ENCODE measurements around the gene VRK3. TPM values are rescaled to one million over a fixed set of nuclear protein-coding genes. Genes with fewer than 3 reads are reported as not detected.

The VRK3 gene
- polyA plus RNA-seq, 1 donor from 2014 or later = 47.3 TPM

GRCh38 chr19:49926515-49926914, 98.7 kb downstream of the VRK3 start:
- no peak overlapping the region for H2AFZ ChIP-seq (ENCODE audit: low read depth, low read length)
- no peaks in the 10 kb centered on the region for H3F3A ChIP-seq (ENCODE audit: insufficient read depth, low read length, poor library complexity, severe bottlenecking)
- no peaks in the 10 kb centered on the region for H3K9me2 ChIP-seq (ENCODE audit: insufficient read depth, low read length)
- no peaks in the 10 kb centered on the region for H3K27me3 ChIP-seq (ENCODE audit: insufficient read depth, low read depth, low read length)
- no peak overlapping the region for H3K9ac ChIP-seq (ENCODE audit: low read length)
- no peaks in the 10 kb centered on the region for H3K9me3 ChIP-seq (ENCODE audit: low read length)
- no peaks in the 10 kb centered on the region for H3K36me3 ChIP-seq (ENCODE audit: insufficient read depth, low read length)
- H3K27ac ChIP-seq (ENCODE audit: low read length) = no peak overlapping the region
- H3K79me2 ChIP-seq (replicated peaks; ENCODE audit: insufficient read depth, low read length) = peaks cover 64% of the 10 kb centered on the region
- no peak overlapping the region for H3K4me3 ChIP-seq (ENCODE audit: low read length)
- H3K4me2 ChIP-seq (ENCODE audit: low read length) = no peak overlapping the region
- TF ChIP-seq TAF1 (IDR thresholded peaks at IDR 0.05; ENCODE audit: low read depth) (no peak), CTCF (IDR thresholded peaks at IDR 0.05; ENCODE audit: poor library complexity, severe bottlenecking) (no peak), MXI1 (conservative IDR thresholded peaks at IDR 0.05; ENCODE audit: poor library complexity, severe bottlenecking) (no peak), POLR2AphosphoS5 (IDR thresholded peaks at IDR 0.05) (no peak)
- no peaks in the 10 kb centered on the region for H4K20me1 ChIP-seq (ENCODE audit: insufficient read depth)

Other genes with a start within 250 kb of the VRK3 start
- 32.9 and 35.4 TPM in 2 replicates for gene FUZ, start 212.1 kb downstream of the VRK3 start, polyA plus RNA-seq
- 18.9 and 22.0 TPM in 2 replicates for gene MED25, start 207.1 kb downstream of the VRK3 start, polyA plus RNA-seq
- gene PTOV1, start 174.2 kb downstream of the VRK3 start, polyA plus RNA-seq = 199 and 288 TPM in 2 replicates
- gene PNKP, start 157.8 kb downstream of the VRK3 start, polyA plus RNA-seq = 43.1 and 43.6 TPM in 2 replicates
- gene AKT1S1, start 148.0 kb downstream of the VRK3 start, polyA plus RNA-seq = 4.8 and 7.4 TPM in 2 replicates
- gene TBC1D17, start 147.7 kb downstream of the VRK3 start, polyA plus RNA-seq = 13.1 and 13.2 TPM in 2 replicates
- not detected in 2 replicates for gene IL4I1, start 128.5 kb downstream of the VRK3 start, polyA plus RNA-seq
- 16.1 and 18.9 TPM in 2 replicates for gene ATF5, start 96.2 kb downstream of the VRK3 start, polyA plus RNA-seq
- 24.9 and 32.2 TPM in 2 replicates for gene NUP62, start 95.9 kb downstream of the VRK3 start, polyA plus RNA-seq
- not detected in 2 replicates for gene SIGLEC11, start 64.2 kb downstream of the VRK3 start, polyA plus RNA-seq
- 8.4 and 11.7 TPM in 2 replicates for gene ZNF473, start 633 bp upstream of the VRK3 start, polyA plus RNA-seq
- gene IZUMO2, start 137.9 kb upstream of the VRK3 start, polyA plus RNA-seq = not detected in 2 replicates
- gene MYH14, start 178.2 kb upstream of the VRK3 start, polyA plus RNA-seq = not detected in 2 replicates

All from neural cell (in vitro differentiated cells).